ACC112 (cell line): Measurements from ENCODE around the gene HOMEZ.
"Not testable (repeated sequence)": the region's sequence is repeated elsewhere in the genome, so short reads cannot be mapped to it uniquely, and the experiment has no call there.

Experiments
- H2AFZ ChIP-seq: fragments of 200-600 bp; sonication (generic); one replicate; pipeline ENCODE4 v1.6.0; 2017; ENCODE audit warnings: antibody characterized with exemption, low read length; ENCODE audit not compliant: unreplicated experiment
- H3K27ac ChIP-seq: fragments of 200-600 bp; sonication (generic); 2 replicates; pipeline ENCODE4 v1.5.1; 2014; ENCODE audit warnings: low read depth, mild to moderate bottlenecking, antibody characterized with exemption, low read length, moderate library complexity
- H3K27me3 ChIP-seq: fragments of 200-600 bp; sonication (generic); 2 replicates; pipeline ENCODE4 v1.6.1; 2014; ENCODE audit warnings: mild to moderate bottlenecking, antibody characterized with exemption, low read length, moderate library complexity, mixed read lengths; ENCODE audit not compliant: insufficient read depth
- H3K36me3 ChIP-seq: fragments of 200-600 bp; sonication (generic); 2 replicates; pipeline ENCODE4 v1.6.1; 2016; ENCODE audit warnings: mild to moderate bottlenecking, antibody characterized with exemption, low read length, moderate library complexity, mixed read lengths; ENCODE audit not compliant: insufficient read depth
- H3K4me1 ChIP-seq: fragments of 200-600 bp; sonication (generic); one replicate; pipeline ENCODE4 v1.6.1; 2016; ENCODE audit warnings: low read length, mixed read lengths; ENCODE audit not compliant: insufficient read depth, unreplicated experiment, control insufficient read depth
- H3K4me3 ChIP-seq: fragments of 200-600 bp; sonication (generic); 2 replicates; pipeline ENCODE4 v1.5.1; 2014; ENCODE audit warnings: mild to moderate bottlenecking, low read depth, low read length
- H3K79me2 ChIP-seq: fragments of 200-600 bp; sonication (generic); one replicate; pipeline ENCODE4 v1.6.0; 2016; ENCODE audit warnings: low read length; ENCODE audit not compliant: control insufficient read depth, unreplicated experiment, insufficient read depth

HOMEZ gene

GRCh38 chr14:23269193-23269592 is 16.7 kb downstream of the HOMEZ start:
- Histone ChIP-seq H3K4me3 (no peak overlapping the region), H2AFZ (no peak overlapping the region), H3K27me3 (no peaks in the 10 kb centered on the region), H3K27ac (no peak overlapping the region), H3K79me2 (no peaks in the 10 kb centered on the region), H3K36me3 (no peaks in the 10 kb centered on the region), H3K4me1 (no peaks in the 10 kb centered on the region)

- not testable (repeated sequence) for H3K27ac ChIP-seq, H3K36me3 ChIP-seq, H3K4me1 ChIP-seq, H3K27me3 ChIP-seq, H3K79me2 ChIP-seq, H3K4me3 ChIP-seq, H2AFZ ChIP-seq
Observed at GRCh38 chr14:23260849-23261248, 25.1 kb downstream of the HOMEZ start.

DNA sequence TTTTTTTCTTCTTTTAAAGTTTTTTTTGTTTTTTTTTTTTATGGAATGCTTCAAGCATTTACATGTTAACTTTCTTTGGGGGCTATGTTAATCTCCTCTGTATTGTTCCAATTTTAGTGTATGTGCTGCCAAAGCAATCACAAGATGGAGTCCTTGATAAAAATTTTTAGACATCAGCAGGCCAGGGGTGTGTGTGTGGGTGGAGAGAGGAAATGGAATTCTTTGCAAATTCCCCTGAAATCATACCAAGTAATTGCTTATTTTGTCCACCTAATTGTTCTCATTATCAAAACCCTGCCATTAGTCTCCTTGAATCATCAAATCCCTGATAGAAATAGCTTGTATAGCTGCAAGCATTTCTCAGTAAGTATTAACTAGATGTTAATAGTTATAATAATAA is 26.5 kb downstream of the HOMEZ start:
- peaks cover 6% of the 10 kb centered on the region; the same call in 1 of the 2 replicates for H3K27me3 ChIP-seq
- no peaks in the 10 kb centered on the region for H3K79me2 ChIP-seq

DNA sequence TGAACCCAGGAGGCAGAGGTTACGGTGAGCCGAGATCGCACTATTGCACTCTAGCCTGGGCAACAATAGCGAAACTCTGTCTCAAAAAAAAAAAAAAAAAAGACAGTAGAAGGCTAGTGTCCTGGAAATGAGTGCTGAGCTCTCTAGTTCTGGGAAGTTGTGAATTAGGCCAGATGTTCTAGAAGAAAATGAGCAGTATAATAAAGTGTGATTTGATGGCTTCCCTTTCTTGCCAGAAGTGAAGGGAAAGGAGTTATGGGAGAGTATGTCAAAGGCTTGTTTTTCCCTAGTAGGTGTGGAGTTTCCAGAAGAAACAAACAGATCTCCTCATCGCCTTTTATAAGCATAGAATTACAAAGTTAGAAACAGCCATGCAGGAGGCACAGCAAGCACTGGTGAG is 27.7 kb downstream of the HOMEZ start:
- no peak overlapping the region for H3K4me3 ChIP-seq
- H3K4me1 ChIP-seq: no peaks in the 10 kb centered on the region
- H3K27me3 ChIP-seq: peaks cover 6% of the 10 kb centered on the region; the same call in 1 of the 2 replicates
- no peaks in the 10 kb centered on the region for H3K79me2 ChIP-seq
- no peak overlapping the region for H2AFZ ChIP-seq
- H3K27ac ChIP-seq: no peak overlapping the region
- H3K36me3 ChIP-seq: no peaks in the 10 kb centered on the region

More for the DNA sequence above, 26.5 kb downstream of the HOMEZ start:
- H3K4me1 ChIP-seq: no peaks in the 10 kb centered on the region
- no peaks in the 10 kb centered on the region for H3K36me3 ChIP-seq
- no peak overlapping the region for H3K27ac ChIP-seq
- H2AFZ ChIP-seq: no peak overlapping the region
- H3K4me3 ChIP-seq: no peak overlapping the region

- H3K79me2 ChIP-seq: no peaks in the 10 kb centered on the region
- no peak overlapping the region for H3K27ac ChIP-seq
- no peaks in the 10 kb centered on the region for H3K36me3 ChIP-seq
- no peak overlapping the region for H3K4me3 ChIP-seq
- H2AFZ ChIP-seq: no peak overlapping the region
- peaks cover 12% of the 10 kb centered on the region for H3K4me1 ChIP-seq
- no peaks in the 10 kb centered on the region for H3K27me3 ChIP-seq
Observed at GRCh38 chr14:23252420-23253333, 33.3 kb downstream of the HOMEZ start.

- Histone ChIP-seq H3K4me1 (peaks cover 12% of the 10 kb centered on the region), H3K4me3 (no peak overlapping the region), H3K36me3 (no peaks in the 10 kb centered on the region), H2AFZ (no peak overlapping the region), H3K27ac (no peak overlapping the region), H3K79me2 (no peaks in the 10 kb centered on the region), H3K27me3 (no peaks in the 10 kb centered on the region)
Observed at GRCh38 chr14:23252006-23252405, 33.9 kb downstream of the HOMEZ start.

GRCh38 chr14:23249824-23250223 is 36.1 kb downstream of the HOMEZ start:
- Histone ChIP-seq H3K79me2 (no peaks in the 10 kb centered on the region), H3K4me1 (peaks cover 12% of the 10 kb centered on the region), H2AFZ (no peak overlapping the region), H3K27ac (no peak overlapping the region), H3K27me3 (no peaks in the 10 kb centered on the region), H3K4me3 (no peak overlapping the region), H3K36me3 (no peaks in the 10 kb centered on the region)

DNA sequence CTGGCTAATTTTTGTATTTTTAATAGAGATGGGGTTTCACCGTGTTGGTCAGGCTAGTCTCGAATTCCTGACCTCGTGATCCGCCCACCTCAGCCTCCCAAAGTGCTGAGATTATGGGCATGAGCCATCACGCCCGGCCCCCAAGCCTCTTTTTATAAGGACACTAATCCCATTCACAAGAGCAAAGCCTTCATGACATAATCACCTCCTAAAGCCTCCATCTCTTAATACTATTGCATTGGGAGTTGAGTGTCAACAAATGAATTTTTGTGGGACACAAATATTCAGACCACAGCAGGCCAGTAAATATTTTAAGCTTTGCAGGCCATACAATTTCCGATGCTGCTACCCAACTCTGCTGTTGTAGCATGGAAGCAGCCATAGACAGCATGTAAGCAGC is 37.3 kb downstream of the HOMEZ start:
- no peaks in the 10 kb centered on the region for H3K79me2 ChIP-seq
- no peak overlapping the region for H2AFZ ChIP-seq
- H3K27me3 ChIP-seq: no peaks in the 10 kb centered on the region
- no peaks in the 10 kb centered on the region for H3K36me3 ChIP-seq
- H3K4me3 ChIP-seq: no peak overlapping the region
- H3K27ac ChIP-seq: no peak overlapping the region
- H3K4me1 ChIP-seq: peaks cover 12% of the 10 kb centered on the region

DNA sequence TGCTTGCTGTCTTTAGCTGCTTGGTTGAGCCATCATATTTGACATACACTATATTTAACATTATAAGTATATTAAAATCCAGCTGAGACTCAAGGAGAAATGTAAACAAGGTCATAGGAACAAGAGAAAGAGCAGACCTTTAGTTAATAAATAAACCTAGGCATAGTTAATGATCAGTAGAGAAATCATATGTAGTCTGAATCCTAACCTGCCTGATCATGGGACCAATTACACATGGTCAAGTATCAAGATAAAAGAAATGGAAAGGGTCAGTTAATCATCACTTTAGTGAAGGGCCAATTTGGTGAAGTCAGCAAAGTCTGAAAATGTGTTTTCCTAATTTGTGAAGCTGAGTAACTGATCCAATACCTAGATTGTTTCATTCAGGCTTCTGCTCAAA is 40.6 kb downstream of the HOMEZ start:
- Histone ChIP-seq H3K36me3 (no peaks in the 10 kb centered on the region), H3K27me3 (no peaks in the 10 kb centered on the region), H2AFZ (no peak overlapping the region), H3K4me1 (no peaks in the 10 kb centered on the region), H3K27ac (no peak overlapping the region), H3K79me2 (no peaks in the 10 kb centered on the region), H3K4me3 (no peak overlapping the region)

DNA sequence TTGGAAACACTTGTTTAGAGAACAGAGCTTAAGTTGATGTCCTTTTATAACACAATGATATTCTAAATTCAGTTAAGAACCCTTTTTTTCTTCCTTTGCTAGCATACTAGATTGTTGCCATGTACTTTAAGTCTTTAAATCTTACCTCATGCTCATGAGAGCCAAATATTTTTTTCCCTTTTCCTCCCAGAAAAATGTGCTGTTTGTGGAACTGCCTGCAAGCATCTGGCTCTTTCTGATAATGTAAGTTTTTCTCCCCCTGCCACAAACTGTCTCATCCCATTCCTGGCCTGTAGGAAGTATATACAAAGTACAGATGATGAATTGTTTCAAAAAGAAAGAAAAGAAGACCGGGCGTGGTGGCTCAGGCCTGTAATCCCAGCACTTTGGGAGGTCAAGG is 42.9 kb downstream of the HOMEZ start:
- Histone ChIP-seq H2AFZ (no peak overlapping the region), H3K4me1 (no peaks in the 10 kb centered on the region), H3K36me3 (no peaks in the 10 kb centered on the region), H3K4me3 (no peak overlapping the region), H3K27me3 (no peaks in the 10 kb centered on the region), H3K79me2 (no peaks in the 10 kb centered on the region), H3K27ac (no peak overlapping the region)

- Histone ChIP-seq H3K4me3 (no peak overlapping the region), H3K27ac (no peak overlapping the region), H3K4me1 (no peaks in the 10 kb centered on the region), H3K36me3 (no peaks in the 10 kb centered on the region), H3K79me2 (no peaks in the 10 kb centered on the region), H3K27me3 (no peaks in the 10 kb centered on the region), H2AFZ (no peak overlapping the region)
Observed at GRCh38 chr14:23242076-23242475, 43.9 kb downstream of the HOMEZ start.
